ENCODE measurements around the gene ERVK3-1.
"Not testable (repeated sequence)": the region's sequence is repeated elsewhere in the genome, so short reads cannot be mapped to it uniquely, and the experiment has no call there.

Gene ERVK3-1

DNA sequence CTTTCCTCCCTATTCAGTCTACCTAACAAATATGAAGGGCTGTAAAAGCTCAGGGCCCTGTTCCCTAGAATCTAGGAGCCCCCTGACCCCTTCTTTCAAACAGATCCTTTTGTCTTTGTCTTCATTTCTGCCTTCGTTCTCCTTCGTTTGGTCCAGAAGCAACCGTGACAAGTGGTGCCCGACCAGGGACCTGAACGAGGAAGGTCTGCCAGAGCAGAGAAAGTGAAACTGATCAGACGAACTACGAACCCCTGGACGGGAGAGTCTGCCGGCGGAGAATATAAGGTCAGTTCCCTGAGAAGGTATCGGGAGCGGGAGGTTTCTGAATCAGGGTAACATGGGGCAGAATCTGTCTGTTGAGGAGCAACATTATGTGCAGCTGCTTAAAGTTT is 751 bp downstream of the ERVK3-1 start:
- no peak for DNase-seq

- DNase-seq: no peak
Observed at GRCh38 chr19:58307736-58308135, 2.6 kb downstream of the ERVK3-1 start.

DNA sequence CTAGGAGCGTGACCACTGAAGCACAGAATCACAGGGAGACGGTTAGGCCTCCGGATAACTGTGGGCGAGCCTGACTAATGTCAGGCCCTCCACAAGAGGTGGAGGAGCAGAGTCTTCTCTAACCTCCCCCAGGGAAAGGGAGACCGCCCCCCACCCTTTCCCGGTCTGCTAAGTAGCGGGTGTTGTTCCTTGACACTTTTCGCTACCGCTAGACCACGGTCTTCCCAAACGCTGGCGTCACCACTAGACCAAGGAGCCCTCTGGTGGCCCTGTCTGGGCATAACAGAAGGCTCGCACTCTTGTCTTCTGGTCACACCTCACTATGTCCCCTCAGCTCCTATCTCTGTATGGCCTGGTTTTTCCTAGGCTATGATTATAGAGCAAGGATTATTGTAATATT is 5.5 kb downstream of the ERVK3-1 start:
- not testable (repeated sequence) for DNase-seq

DNA sequence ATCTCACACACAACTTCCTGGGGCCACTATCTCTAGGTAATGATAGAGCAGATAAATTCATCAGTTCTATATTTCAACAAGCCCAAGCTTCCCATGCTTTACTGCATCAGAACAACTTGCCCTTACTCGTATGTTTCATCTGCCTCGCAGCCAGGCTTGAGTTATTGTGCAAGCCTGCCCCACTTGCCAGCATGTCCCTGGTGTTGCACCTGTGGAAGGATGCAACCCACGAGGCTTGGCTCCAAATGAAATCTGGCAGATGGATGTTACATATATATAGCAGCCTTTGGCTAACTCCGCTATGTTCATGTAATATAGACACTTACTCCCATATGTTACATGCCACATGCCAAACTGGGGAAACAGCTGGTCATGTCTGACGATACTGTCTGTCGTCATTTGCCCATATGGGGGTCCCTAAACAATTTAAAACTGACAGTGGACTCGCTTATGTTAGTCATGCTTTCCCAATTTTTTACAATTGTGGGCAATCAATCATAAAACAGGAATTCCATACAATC is 6.2 kb downstream of the ERVK3-1 start:
- no peak for DNase-seq

DNA sequence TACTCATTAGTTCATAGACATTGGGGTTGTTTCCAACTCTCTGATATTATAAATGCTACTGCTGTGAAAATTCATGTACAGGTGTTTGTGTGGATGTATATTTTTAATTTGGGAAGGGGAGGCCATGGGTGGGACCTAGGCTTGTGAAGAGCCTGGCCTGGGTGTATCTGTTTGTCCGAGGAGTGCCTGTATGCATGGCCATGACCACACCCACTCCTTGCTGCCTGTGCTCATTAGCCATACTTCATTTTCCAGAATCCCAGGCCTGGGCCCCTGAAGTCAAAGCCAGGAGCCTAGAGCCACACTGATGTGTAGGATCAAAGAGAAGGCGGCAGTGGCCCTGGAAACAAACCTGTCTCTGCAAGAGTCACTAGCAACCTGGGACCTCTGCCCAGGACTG is 10.4 kb downstream of the ERVK3-1 start:
- DNase-seq: no peak

DNA sequence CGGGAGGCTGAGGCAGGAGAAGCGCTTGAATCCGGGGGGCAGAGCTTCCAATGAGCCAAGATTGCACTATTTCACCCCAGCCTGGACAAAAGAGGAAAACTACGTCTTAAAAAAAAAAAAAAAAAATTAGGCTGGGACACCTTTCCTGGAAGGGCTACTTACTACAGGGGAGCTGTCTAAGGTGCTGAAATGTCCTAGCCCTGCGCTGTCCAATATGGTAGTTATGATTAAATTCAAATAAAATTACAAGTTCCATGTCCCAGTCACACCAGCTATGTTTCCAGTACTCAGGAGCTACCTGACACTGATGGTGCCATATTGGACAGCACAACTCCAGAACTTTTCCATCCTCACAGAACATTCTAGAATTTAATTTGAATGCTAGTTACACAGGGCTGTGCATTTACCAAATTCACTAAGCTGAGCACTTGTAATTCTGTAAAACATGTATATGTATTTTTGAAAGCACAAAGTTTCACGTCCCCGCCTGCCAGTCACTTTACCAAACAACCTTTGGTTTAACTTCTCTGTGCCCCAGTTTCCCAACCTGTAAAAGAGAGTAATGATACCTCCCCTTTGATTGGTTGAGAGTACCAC is 12.4 kb downstream of the ERVK3-1 start:
- no peak for DNase-seq

DNA sequence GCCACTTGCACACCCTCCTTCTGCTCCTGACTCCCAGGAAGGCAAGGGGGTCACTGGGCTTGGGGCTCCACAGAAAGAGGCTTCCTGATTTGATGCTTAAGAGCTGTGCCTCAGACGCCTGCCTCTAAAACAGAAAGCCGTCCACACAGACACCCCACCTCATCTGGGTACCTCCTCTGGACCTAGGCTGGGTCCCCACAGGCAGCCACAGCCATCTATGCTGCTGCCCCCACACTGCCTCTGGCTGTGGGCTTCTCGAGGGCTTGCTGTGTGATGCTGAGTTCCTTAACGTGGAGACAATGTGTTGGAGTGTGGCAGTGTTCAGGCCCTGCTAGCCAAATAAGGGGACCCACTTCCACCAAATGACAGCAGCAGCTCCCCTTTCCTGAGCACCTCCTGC is 13.1 kb downstream of the ERVK3-1 start:
- DNase-seq: no peak

- no peak for DNase-seq
Observed at GRCh38 chr19:58319241-58319640, 14.1 kb downstream of the ERVK3-1 start.

GRCh38 chr19:58325311-58326022 is 20.3 kb downstream of the ERVK3-1 start:
- DNase-seq: no peak

DNA sequence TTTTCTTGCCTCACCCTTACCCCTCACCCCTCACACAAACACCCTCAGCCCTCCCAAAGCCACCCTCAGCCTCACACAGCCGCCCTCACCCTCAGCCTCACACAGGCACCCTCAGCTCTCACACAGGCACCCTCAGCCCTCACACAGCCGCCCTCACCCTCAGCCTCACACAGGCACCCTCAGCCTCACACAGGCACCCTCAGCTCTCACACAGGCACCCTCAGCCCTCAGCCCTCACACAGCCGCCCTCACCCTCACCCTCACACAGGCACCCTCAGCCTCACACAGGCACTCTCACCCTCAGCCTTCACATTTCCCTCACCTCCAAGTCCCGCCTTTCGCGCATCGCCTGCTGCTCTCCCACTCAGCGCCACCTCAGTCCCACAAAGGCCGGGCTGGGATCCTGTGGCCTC is 21.3 kb downstream of the ERVK3-1 start:
- no peak for DNase-seq

- no peak for DNase-seq
Observed at GRCh38 chr19:58326914-58327726, 21.9 kb downstream of the ERVK3-1 start, which contains the start of gene ZSCAN22. Gene ZSCAN22, plus strand, starts transcription at chr19:58326994. Its CDS starts 7,809 bp downstream, at chr19:58334803.

DNA sequence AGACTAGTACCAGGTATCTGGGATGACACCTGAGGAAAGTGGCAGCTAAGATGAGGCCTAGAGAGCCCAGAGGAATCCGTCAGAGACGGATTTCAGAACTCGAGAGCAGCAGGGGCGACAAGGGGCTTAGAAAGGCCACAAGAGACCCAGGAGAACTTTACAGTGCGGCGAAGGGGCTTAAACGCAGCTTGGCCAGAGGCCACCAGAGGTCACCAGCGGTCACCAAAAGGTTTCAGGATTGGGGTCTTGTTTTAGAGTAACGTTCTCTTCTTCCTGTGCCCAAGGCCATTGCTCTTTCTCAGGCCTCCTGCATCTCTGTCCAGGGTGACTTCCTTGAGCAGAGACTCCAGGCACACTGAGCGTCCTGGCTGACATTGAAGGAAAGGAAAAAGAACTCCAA is 23.8 kb downstream of the ERVK3-1 start:
- no peak for DNase-seq

GRCh38 chr19:58330458-58330857 is 25.3 kb downstream of the ERVK3-1 start:
- DNase-seq: no peak

- DNase-seq: no peak
Observed at GRCh38 chr19:58332697-58333096, 27.5 kb downstream of the ERVK3-1 start.

GRCh38 chr19:58334691-58335249 is 29.6 kb downstream of the ERVK3-1 start:
- DNase-seq: no peak

DNA sequence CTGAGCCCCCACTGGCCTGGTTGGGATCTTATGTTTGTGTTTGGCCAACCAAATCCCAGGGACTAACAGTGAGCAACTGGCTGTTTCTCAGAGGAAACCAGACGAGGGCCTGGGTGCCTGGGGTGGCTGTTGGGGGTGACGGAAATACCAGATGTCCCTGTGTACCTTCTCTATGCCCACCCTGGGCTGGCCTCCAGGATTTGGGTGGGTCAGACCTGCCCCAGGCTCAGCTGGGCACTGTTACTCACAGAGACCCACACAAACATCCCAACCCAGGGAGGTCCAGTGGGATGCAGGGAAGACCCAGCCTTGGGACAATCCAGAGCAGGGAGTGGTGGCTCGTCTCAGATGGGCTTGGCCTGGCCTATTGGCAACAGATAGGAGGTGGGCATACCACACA is 30.5 kb downstream of the ERVK3-1 start:
- no peak for DNase-seq

GRCh38 chr19:58336216-58336615 is 31.0 kb downstream of the ERVK3-1 start:
- DNase-seq: no peak

- no peak for DNase-seq
Observed at GRCh38 chr19:58336820-58337219, 31.6 kb downstream of the ERVK3-1 start.

- no peak for DNase-seq
Observed at GRCh38 chr19:58338336-58338735, 33.2 kb downstream of the ERVK3-1 start.

DNA sequence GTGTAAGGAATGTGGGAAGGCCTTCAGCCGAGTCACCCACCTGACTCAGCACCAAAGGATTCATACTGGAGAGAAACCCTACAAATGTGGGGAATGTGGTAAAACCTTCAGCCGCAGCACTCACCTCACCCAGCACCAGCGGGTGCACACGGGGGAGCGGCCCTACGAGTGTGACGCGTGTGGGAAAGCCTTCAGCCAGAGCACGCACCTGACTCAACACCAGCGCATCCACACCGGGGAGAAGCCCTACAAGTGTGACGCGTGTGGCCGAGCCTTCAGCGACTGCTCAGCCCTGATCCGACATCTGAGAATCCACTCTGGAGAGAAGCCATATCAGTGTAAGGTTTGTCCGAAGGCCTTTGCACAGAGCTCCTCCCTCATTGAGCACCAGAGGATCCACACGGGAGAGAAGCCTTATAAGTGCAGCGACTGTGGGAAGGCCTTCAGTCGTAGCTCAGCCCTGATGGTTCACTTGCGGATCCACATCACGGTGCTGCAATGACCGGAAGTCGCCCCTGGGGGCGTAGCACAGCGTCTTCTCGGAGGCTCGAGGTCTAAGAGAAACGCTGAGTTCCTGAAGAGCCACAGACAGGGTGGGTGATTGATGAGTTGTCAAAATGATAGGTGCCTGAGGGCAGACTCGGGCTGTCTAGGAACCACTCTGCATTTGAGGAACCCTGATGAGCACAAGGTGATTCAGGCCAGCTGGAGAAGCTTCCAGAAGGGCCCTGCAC is 33.8 kb downstream of the ERVK3-1 start:
- no peak for DNase-seq

DNA sequence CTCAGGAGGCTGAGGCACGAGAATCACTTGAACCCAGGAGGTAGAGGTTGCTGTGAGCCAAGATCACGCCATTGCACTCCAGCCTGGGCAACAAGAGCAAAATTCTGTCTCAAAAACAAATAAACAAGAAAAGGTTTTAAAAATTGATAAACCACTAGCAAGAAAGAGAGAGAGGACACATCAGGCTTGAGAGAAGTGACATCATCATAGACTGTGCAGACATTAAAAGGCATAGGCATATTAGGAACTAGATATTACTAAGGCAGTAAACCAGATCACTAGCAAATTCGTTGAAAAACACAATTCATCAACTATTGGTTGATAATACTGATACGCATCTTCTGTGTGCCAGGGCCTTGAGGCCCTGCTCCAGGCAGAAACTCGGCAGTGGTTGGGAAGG is 40.4 kb downstream of the ERVK3-1 start:
- no peak for DNase-seq
